SKM-1 (cell line): ENCODE measurements around the gene FAM13B.
A peak's percentile ranks its signal among the peaks of the same experiment; 100 is the strongest.

Experiments used
- DNase-seq: peaks from one replicate; lab custom pipeline; 2025; ENCODE audit not compliant: unreplicated experiment; lab: John Stamatoyannopoulos, UW

FAM13B gene

DNA sequence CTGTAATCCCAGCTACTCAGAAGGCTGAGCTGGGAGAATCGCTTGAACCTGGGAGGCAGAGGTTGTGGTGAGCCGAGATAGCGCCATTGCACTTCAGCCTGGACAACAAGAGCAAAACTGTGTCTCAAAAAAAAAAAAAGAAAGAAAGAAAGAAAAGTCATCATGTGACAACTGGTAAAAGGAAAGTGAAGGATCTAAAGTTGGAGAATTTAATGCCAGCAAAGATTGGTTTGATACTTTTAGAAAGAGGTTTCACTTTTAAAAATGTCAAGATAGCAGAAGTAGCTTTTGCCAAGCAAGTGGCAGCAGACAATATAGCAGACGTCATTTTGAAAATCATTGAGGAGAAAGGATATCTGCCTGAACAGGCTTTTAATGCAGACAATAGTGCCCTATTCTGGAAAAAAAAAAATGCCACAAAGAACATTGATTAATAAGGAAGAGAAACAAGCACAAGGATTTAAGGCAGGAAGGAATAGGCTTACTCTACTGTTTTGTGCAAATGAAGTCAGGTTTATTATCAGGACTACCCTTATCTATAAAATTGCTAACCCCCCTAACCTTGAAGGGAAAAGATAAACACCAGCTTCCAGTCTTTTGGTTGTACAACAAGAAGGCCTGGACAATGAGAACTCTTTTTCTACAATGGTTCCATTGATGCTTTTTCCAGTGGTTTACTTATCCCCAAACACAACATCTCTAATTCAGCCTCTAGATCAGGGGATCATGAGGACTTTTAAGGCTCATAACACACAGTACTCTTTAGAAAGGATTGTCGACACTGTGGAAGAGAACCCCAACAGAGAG is 131.7 kb downstream of the FAM13B start:
- DNase-seq: no peak

DNA sequence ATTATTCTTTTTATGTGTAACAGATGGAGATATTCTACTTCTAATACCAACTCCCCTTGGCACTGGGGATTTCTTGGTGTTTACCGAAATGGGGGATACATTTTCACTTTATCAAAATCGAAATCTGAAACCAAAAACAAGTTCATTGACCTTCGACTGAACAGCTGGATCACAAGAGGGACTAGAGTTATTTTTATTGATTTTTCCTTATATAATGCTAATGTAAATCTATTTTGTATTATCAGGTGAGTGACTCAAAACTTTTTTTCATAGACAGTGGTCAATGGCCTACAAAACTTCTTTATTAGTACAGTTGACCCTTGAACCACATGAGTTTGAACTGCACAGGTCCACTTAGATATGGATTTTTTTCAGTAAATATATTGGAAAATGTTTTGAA is 133.4 kb downstream of the FAM13B start:
- no peak for DNase-seq

DNA sequence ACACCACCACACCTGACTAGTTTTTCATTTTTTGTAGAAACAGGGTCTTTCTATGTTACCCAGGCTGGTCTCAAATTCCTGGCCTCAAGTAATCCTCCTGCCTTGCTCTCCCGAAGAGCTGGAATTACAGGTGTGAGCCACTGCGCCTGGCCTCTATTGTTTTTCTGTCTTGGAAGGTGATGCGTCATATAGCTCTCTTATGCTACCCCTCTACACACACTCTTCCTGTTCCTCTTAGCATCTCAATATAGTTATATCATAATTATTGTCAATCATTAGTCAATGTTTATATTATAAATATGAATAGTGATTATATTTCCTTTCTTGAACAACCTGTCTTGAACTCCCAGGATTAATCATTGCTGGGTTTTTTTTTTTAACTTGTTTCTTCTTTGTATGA is 136.3 kb downstream of the FAM13B start:
- DNase-seq: no peak

DNA sequence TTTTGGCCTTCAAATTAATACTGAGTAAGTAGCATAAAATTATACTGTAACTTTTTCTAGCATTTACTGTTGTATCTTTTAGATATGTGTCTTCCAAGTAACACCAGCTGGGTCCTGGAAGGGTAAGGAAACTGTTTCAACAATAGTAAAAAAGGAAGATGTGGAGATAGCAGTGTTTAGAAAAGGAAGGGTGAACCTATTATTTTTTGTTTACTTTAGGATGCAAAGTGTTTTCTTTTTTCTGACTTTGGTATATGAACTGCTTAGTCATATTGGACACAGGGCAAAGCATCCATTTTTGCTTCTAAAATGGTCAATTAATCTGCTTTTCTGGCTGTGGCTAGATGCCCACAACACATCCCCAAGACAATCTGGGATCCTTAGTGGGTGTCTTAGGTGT is 138.3 kb downstream of the FAM13B start:
- DNase-seq: no peak

DNA sequence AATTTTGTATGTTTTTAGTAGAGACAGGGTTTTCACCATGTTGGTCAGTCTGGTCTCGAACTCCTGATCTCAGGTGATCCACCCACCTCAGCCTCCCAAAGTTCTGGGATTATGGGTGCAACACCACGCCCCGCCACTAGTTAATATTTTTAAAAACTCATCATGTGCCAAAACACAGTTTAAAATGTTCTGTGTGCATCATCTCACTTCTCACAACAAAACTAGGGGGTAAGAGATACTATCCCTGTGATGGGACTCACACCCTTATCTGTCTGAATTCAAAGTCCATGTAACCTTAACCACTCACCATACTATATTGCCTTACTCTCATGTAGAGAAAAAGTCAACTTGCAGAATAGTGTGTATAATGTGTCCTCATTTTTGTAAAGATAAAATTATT is 141.0 kb downstream of the FAM13B start:
- no peak for DNase-seq

DNA sequence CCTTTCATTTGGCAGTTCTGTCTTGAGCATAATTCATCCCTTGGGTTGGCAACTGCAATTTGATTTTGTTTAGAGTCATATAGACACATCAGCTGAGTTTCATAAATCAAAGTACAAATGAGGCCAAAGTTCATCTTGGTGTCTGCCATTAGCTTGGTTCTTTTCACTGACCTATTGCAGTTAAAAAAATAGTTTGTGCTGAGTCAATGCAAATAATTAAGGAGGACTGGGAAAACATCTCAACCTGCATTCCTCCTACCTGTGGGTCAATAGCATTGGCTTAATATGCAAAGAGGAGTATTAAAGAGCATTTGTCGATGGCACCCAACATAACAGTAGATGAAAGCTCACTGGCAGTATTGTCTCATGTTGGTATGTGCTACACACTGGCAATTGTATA is 142.0 kb downstream of the FAM13B start:
- DNase-seq: no peak

DNA sequence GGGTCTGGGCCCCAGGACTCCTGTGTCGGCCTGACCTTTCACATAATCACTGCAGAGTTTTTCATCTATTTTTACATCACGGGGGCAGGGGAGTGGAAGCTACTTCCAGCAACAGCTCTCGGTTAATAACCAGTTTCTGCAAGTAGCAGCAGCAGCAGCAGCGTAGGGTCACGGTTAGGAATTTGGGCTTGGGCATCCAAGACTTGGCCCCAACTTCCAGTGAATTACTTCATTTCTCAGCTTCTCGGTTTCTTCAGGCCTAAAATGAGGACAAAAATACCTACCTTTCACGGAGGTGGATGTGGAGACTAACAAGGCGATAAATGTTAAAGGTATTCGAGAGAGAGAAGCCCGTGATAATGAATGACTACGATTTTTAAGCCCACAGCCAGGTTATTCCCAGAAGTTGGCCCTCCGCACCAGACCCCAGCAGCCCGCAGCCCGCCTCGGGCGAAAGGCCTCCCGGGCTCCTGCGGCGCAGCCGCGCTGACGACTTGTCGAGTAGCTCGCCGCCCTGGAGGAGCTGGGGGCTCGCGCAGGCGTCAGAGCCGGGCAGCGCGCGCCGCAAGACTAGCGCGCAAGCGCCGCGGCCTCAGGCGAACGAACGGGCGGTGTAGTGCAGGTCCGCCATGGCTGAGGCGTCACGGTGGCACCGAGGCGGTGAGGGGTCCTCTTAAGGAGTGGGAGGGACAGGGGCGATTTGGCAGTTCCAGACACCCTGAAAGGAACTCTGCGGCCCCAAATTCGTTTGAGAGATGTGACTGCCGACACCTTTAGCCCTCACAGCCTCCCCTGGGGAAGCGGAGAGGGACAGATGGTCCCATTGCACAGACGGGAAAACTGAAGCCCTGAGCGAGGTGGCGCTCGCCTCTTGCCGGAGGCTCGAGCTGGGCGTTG is 143.8 kb downstream of the FAM13B start, which contains the start of gene PKD2L2:
PKD2L2 (plus strand) TSS at position 595 of the 897 bp plus-strand sequence; CDS start at position 630, 35 bp downstream.
- peak; percentile 78 for DNase-seq

DNA sequence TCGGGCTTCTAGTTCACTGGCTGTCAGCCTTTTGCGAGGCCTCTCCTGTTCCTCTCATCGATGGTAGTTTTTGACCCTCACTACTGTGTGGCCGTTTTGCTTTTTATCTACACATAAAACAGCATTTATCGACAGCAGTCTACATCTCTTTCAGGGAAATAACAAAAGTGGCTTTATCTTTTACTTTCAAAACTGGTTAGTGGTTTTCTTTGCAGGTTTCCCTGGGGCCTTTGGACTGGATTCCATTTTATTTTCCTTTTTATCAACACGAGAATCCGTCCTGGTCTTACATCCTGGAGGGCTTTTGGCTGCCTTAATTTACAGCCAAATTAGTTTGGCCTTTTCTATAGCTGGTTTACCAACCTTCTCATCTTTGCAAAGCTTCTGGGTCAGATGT is 144.4 kb downstream of the FAM13B start:
- DNase-seq: no peak
